Measurements from ENCODE around the gene FASTKD2.

The FASTKD2 gene

DNA sequence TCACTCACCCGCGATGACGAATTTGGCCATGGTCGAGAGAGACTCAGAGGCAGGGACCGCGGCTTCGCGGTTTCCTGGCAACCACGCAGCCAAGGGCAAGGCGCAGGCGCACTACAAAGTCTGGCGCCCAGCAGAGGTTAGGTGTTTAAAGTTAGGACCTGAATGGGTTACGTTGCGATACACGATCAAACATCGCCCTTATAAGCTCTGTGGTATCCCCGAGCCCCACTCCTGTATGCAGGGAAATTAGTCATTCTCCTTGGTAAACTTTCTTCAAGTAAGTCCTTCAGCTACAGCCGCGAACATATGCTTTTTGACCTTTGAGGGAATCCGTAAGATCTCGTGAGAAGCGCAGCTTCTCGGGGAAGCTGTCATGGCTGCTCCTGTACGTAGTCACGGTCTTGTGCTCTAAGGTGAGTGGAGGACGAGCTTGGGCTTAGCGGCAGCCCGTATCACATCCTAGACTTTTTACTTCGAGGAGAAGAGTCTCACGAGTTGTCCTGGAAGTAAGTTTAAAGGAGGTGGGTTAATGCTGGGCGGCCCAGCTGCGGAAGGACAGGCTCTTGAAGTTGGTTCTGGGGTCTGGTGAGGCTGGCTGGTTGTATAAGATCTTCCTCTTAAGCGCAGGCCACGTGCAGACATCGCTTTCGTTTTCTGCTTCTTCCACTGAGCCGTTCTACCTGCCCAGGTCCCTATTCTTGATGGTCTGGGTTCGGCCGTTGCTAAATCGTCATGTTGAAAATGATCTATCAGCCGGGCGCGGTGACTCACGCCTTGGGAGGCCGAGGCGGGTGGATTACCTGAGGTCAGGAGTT lies at the start of gene FASTKD2, which contains the start of gene MDH1B:
TSS of gene FASTKD2 (plus strand) at position 365 of the 815 bp plus-strand sequence. CDS start 1,088 bp downstream, outside the sequence.
TSS of gene MDH1B (minus strand) at position 87 of the 815 bp plus-strand sequence. CDS start at position 30, 57 bp downstream.
- peak; percentile 45 for DNase-seq (ENCODE audit: low spot score)

DNA sequence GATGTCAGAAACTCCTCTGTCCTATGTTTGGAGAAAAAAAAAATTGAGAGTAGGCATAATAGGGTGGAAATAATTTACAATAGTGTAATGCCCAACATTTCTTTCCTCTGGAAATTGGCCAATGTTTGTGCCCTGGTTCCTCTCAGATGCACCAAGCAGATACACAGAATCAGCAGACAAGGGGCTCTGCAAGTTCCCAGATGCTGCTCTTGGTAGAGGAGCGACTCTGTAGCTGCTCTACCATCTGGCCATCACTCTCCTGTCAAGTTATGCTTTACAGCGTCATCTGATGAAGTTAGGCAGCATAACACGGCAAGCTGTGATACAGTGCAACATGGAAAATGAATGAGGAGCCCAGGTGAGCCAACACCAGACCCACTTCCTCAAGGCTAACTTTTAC lies 48.8 kb upstream of the FASTKD2 start:
- DNase-seq (ENCODE audit: low spot score), result no peak

- no peak for DNase-seq (ENCODE audit: low spot score)
These were observed 47.1 kb upstream of the FASTKD2 start, which contains the start of gene DYTN for GRCh38 chr2:206718296-206718695. DYTN (minus strand) TSS chr2:206718396; CDS start chr2:206718279, 117 bp downstream.

- DNase-seq (ENCODE audit: low spot score), result no peak
These were observed 44.0 kb upstream of the FASTKD2 start for GRCh38 chr2:206721256-206721920.

DNA sequence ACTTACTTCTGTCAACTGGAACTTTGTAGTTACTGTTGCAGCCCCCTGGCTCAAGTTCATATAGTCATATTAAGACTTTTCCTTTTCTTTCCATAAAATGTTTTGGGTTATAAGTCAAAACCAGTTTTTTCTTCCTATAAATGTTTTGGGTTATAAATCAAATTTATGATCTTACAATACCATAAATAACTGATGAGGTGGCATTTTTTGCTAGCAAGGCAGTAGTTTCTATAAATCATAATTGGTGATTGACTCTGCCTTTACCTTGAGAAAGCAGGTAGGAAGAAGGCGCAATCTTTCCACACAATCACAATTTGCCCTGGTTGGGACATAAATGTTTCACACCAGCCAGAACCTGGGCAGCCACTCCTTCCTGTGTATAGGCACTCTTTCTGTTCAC lies 42.1 kb upstream of the FASTKD2 start:
- DNase-seq (ENCODE audit: low spot score), result no peak

DNA sequence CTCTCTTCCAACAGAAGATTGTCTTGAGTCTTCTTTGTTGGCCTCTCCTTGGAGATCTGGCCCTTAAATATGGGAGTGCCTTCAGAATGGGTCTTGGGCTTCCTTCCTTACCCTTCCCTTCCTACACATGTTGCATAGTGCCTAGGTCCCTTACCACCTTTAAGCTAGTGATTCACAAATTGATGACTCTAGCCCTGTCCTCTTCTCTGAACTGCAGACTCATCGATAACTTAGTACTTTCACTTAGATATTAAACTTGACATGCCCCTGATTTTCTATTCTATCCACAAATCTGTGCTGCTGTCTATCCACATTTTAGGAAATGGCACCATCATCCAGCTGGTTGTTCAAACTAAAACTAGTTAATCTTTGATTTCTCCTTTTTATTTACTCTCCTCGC lies 38.1 kb upstream of the FASTKD2 start:
- no peak for DNase-seq (ENCODE audit: low spot score)

GRCh38 chr2:206728277-206729199 lies 36.9 kb upstream of the FASTKD2 start:
- no peak for DNase-seq (ENCODE audit: low spot score)

GRCh38 chr2:206733341-206733740 lies 32.1 kb upstream of the FASTKD2 start:
- DNase-seq (ENCODE audit: low spot score), result no peak

- no peak for DNase-seq (ENCODE audit: low spot score)
These were observed 28.5 kb upstream of the FASTKD2 start for GRCh38 chr2:206736935-206737334.

DNA sequence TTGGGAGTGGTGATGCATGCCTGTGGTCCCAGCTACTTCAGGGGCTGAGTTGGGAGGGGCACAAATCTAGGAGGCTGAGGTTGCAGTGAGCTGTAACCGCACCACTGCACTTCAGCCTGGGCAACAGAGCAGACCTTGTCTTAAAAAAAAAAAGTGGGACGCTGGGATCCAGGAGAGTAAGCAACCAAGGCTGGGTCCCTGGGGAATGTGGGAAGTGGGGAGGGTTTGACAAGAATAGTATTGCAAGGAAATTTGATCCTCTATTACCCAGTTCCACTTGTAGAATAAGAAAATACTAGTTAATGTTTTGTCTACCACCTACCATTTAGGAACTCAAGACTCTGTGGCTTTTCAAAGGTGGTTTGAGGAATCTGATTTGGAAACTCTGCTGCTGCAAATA lies 26.1 kb upstream of the FASTKD2 start:
- DNase-seq (ENCODE audit: low spot score), result no peak

- no peak for DNase-seq (ENCODE audit: low spot score)
These were observed 24.6 kb upstream of the FASTKD2 start for GRCh38 chr2:206740800-206741199.

DNA sequence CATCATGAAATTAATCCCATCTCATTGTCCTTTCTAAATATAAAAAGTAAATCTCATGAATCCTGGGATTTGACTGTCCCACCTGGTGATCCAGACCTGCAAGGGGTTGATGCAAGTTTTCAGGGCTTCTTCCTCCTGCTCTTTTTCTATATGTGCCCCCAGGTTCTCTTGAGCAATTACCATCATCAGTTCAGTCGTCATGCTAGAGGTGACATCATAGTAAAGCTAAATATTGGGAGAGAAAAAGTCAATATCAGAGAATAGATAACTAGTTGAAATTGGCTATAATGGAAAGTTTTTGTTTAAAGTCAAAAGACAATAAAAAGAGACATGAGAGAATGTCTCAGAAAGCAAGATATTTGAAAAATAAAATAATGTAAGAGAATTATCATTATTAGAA lies 8.6 kb upstream of the FASTKD2 start:
- no peak for DNase-seq (ENCODE audit: low spot score)

DNA sequence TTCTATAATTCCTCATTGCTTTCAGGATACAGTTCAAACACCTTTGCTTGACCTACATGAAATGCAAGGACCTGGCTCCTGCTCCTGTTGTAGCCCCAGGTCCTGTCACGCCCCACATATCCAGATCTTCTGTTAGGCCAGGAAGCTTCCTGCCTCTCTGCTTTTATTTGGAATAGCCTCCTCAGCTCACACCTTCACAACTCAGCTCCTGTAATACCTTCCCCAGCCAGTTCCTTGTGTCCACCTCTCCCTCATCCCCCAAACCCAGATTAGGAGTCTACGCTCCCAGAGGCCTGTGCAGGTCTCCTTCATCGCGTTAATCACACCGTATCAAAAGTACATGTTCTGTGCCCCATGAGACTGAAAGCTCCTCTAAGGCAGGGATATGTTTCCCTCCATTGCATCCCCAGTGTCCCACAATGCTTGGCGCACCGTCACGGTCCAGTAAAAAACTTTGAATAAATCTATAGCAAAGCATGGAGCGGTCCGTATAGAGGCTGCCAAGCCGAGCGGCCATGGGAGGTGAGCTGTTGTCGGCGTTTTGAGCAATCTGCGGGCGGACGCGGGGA lies 649 bp upstream of the FASTKD2 start:
- DNase-seq (ENCODE audit: low spot score), result no peak

DNA sequence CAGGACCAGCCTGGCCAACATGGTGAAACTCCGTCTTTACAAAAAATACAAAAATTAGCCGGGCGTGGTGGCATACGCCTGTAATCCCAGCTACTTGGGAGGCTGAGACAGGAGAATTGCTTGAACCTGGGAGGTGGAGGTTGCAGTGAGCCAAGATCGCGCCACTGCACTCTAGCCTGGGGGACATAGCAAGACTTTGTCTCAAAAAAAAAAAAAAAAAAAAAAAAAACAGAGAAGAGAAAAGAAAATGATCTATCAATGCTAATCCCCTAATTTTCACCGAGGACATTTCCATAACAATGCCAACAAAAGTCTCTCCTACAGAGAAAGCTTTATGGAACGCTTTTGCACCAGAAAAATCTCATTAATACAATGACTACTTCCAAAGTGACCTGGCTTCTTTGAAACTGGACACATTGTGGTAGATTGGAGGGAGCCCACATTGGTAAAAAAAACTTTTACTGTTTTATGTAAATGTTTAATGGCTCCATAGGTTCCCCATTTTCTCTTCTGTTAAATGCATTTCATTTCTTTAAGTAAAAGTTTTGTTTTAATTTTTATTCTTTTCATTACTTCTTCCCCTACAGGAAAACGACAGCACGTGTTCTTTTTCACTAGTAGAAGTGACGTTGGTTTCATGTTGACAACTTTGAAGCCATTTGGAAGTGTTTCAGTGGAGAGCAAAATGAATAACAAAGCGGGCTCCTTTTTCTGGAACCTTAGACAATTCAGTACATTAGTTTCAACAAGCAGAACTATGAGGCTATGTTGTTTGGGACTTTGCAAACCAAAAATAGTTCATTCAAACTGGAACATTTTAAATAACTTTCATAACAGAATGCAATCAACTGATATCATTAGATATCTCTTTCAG lies 888 bp downstream of the FASTKD2 start:
- DNase-seq (ENCODE audit: low spot score), result no peak

- no peak for DNase-seq (ENCODE audit: low spot score)
These were observed 9.5 kb downstream of the FASTKD2 start for GRCh38 chr2:206774871-206775270.

- no peak for DNase-seq (ENCODE audit: low spot score)
These were observed 11.0 kb downstream of the FASTKD2 start for GRCh38 chr2:206776432-206776831.

GRCh38 chr2:206780671-206781070 lies 15.3 kb downstream of the FASTKD2 start:
- no peak for DNase-seq (ENCODE audit: low spot score)

DNA sequence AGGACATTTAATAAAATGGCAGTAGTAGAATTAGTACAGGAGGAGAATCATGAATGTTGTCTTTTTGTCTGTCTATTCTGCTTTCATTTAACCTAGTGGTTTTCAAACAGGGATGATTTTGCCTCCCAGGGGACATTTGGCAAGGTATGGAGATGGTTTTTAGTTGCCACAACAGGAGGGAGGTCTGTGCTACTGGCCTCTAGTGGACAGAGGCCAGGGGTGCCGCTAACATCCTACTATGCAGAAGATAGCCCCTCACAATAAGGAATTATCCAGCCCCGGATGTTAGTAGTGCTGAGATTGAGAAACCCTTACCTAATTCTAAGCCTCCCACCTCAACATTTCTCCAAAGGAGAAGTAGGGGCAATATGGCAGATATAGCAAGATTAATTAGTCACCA lies 18.3 kb downstream of the FASTKD2 start:
- DNase-seq (ENCODE audit: low spot score), result no peak

DNA sequence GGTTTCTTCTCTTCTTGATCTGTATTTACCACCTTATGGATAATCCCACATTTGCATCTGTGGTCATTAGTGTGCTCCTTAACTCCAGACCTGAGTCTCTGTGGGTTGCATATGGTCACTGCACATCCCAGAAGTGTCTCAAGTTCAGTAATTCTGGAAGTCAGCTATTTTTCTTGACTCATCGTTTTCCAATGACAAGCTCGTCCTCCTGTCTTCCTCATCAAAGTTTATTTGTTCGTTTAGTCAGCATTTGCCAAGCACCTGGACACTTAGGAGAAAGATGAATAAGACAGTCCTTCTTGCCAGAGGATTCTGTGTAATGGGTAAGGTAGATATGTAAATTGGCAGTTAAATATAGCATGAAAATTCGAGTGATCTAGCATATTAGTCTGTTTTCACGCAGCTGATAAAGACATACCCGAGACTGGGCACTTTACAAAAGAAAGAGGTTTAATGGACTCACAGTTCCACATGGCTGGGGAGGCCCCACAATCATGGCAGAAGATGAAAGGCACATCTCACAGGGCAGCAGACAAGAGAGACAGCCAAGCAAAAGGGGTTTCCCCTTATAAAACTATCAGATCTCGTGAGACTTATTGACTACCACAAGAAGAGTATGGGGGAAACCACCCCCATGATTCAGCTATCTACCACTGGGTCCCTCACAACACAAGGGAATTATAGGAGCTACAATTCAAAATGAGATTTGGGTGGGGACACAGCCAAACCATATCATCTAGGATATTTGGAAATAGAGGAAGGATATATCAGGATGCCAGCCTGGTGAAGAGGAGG lies 19.4 kb downstream of the FASTKD2 start:
- no peak for DNase-seq (ENCODE audit: low spot score)

Measured in HuH-7.5 (cell line).